ENCODE measurements around the gene TTI1.

- TF ChIP-seq, protein P1, sequence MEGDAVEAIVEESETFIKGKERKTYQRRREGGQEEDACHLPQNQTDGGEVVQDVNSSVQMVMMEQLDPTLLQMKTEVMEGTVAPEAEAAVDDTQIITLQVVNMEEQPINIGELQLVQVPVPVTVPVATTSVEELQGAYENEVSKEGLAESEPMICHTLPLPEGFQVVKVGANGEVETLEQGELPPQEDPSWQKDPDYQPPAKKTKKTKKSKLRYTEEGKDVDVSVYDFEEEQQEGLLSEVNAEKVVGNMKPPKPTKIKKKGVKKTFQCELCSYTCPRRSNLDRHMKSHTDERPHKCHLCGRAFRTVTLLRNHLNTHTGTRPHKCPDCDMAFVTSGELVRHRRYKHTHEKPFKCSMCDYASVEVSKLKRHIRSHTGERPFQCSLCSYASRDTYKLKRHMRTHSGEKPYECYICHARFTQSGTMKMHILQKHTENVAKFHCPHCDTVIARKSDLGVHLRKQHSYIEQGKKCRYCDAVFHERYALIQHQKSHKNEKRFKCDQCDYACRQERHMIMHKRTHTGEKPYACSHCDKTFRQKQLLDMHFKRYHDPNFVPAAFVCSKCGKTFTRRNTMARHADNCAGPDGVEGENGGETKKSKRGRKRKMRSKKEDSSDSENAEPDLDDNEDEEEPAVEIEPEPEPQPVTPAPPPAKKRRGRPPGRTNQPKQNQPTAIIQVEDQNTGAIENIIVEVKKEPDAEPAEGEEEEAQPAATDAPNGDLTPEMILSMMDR (IDR thresholded peaks at IDR 0.05 in 4 of 5, conservative IDR thresholded peaks at IDR 0.05 in 1 of 5), result no peak
- TF ChIP-seq POLR2A (IDR thresholded peaks at IDR 0.05), result no peak
Measured at GRCh38 chr20:38034108-38034649, 923 bp upstream of the TTI1 start.
